Osteoblast (primary cell): ENCODE measurements around the gene ST3GAL2. TPM values are rescaled to one million over a fixed set of nuclear protein-coding genes. Genes with fewer than 3 reads are reported as not detected.
A peak's percentile ranks its signal among the peaks of the same experiment; 100 is the strongest.

ENCODE experiments used
- DNase-seq: peaks from one replicate; pipeline ENCODE4 v3.0.0; 2011; ENCODE audit warnings: low spot score, mixed read lengths; ENCODE audit not compliant: insufficient read length; ENCODE audit errors: missing footprints
- H2AFZ ChIP-seq: 2 replicates; pipeline ENCODE4 v1.6.0; 2011; ENCODE audit warnings: mild to moderate bottlenecking, low read length
- H3K27ac ChIP-seq: 2 replicates; pipeline ENCODE4 v1.5.1; 2011; ENCODE audit warnings: mild to moderate bottlenecking, low read depth, low read length, moderate library complexity
- H3K27me3 ChIP-seq: 2 replicates; pipeline ENCODE4 v1.6.0; 2012; ENCODE audit warnings: mild to moderate bottlenecking, control low read depth, inconsistent platforms, low read length, moderate library complexity; ENCODE audit not compliant: insufficient read depth
- H3K36me3 ChIP-seq: 2 replicates; pipeline ENCODE4 v1.5.1; 2011; ENCODE audit warnings: mild to moderate bottlenecking, low read length, control low read depth, moderate library complexity; ENCODE audit not compliant: insufficient read depth
- H3K4me1 ChIP-seq: 2 replicates; pipeline ENCODE4 v1.5.1; 2011; ENCODE audit warnings: mild to moderate bottlenecking, low read length, control low read depth, moderate library complexity; ENCODE audit not compliant: insufficient read depth
- H3K4me2 ChIP-seq: 2 replicates; pipeline ENCODE4 v1.6.0; 2011; ENCODE audit warnings: mild to moderate bottlenecking, low read length; ENCODE audit not compliant: insufficient read depth
- H3K4me3 ChIP-seq: fragments of 200-600 bp; sonication (generic); 3 replicates; pipeline ENCODE4 v1.5.1; 2012; ENCODE audit warnings: mild to moderate bottlenecking, low read length, inconsistent platforms; ENCODE audit not compliant: insufficient read depth
- H3K79me2 ChIP-seq: 2 replicates; pipeline ENCODE4 v1.6.0; 2012; ENCODE audit warnings: mild to moderate bottlenecking, low read length, control low read depth, inconsistent platforms; ENCODE audit not compliant: insufficient read depth
- H3K9me3 ChIP-seq: 2 replicates; pipeline ENCODE4 v1.5.1; 2011; ENCODE audit warnings: low read depth, low read length, control low read depth
- H4K20me1 ChIP-seq: 2 replicates; pipeline ENCODE4 v1.6.0; 2012; ENCODE audit warnings: mild to moderate bottlenecking, low read length, control low read depth; ENCODE audit not compliant: insufficient read depth
- total RNA-seq: library from RNA; depleted of rRNA; stranded (reverse); fragments of >200 nt; gene quantifications from 2 replicates; pipeline ENCODE4 v1.2.3, GENCODE V29; 2012
- TF ChIP-seq, protein P1 (sequence below): IDR thresholded peaks from 2 replicates; pipeline ENCODE4 v1.5.1; 2011; ENCODE audit warnings: mild to moderate bottlenecking, low read depth, low read length, moderate library complexity; ENCODE audit errors: extremely low read depth

The ST3GAL2 gene
- total RNA-seq, 1 donor, result 22.4 TPM

DNA sequence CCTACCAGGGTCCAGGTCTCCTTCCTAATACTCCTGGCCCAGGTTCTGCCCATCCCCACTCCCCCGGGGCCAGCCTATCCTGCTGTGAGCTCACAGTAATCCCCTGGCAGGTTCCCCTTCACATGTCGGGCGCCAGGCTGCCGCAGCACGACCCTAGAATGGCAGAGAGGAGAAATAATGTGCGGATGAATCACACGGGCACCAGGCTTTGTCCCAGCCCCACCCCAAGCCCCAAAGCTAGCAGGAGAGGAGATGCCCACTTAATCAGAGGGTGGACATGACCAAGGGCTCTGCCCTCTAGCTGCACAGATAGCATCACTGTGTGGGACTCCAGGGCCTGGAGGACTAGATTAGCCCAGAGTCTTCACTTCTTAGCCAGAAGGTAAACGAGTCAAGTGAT lies 39.5 kb downstream of the ST3GAL2 start:
- Histone ChIP-seq H4K20me1 (peaks cover 19% of the 10 kb centered on the region), H3K9me3 (no peaks in the 10 kb centered on the region), H3K4me1 (peaks cover 8% of the 10 kb centered on the region), H3K27ac (no peak overlapping the region), H3K4me2 (no peak overlapping the region), H2AFZ (no peak overlapping the region), H3K36me3 (peaks cover 6% of the 10 kb centered on the region), H3K27me3 (no peaks in the 10 kb centered on the region), H3K4me3 (no peak overlapping the region), H3K79me2 (peaks cover 25% of the 10 kb centered on the region)
- TF ChIP-seq, protein P1, sequence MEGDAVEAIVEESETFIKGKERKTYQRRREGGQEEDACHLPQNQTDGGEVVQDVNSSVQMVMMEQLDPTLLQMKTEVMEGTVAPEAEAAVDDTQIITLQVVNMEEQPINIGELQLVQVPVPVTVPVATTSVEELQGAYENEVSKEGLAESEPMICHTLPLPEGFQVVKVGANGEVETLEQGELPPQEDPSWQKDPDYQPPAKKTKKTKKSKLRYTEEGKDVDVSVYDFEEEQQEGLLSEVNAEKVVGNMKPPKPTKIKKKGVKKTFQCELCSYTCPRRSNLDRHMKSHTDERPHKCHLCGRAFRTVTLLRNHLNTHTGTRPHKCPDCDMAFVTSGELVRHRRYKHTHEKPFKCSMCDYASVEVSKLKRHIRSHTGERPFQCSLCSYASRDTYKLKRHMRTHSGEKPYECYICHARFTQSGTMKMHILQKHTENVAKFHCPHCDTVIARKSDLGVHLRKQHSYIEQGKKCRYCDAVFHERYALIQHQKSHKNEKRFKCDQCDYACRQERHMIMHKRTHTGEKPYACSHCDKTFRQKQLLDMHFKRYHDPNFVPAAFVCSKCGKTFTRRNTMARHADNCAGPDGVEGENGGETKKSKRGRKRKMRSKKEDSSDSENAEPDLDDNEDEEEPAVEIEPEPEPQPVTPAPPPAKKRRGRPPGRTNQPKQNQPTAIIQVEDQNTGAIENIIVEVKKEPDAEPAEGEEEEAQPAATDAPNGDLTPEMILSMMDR, result no peak
- no peak for DNase-seq

DNA sequence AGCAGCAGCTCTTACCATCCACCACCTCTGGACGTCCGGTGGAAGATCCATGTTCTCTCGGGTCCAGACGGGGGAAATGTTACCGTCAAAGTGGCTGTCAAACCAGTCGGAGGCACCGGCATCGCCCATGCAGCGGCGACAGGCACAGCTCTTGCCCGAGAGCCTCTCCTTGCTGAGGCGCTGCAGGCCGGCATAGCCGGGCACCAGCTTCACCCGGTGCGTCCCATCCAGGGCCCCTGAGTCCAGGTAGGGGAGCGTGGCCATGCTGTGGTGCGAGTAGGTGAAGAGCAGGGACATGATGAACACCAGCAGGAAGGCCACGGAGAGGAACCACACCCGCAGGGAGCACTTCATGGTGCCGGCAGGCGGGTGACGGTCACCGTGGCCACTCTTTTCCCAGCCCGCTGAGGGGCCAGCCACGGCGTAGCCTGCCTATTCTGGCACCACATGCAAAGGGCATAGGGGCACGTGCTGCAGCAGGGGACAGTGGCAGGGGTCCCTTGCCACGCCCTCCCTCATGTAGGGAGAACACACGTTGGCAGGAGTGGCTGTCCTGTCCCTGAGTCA lies 40.6 kb downstream of the ST3GAL2 start:
- no peak overlapping the region for H3K27ac ChIP-seq
- no peak overlapping the region for H2AFZ ChIP-seq
- TF ChIP-seq, protein P1, result no peak
- H3K9me3 ChIP-seq, result no peaks in the 10 kb centered on the region
- peak; percentile 47 for DNase-seq
- peaks cover 14% of the 10 kb centered on the region for H4K20me1 ChIP-seq
- peaks cover 18% of the 10 kb centered on the region for H3K79me2 ChIP-seq
- no peak overlapping the region for H3K4me2 ChIP-seq
- no peaks in the 10 kb centered on the region for H3K27me3 ChIP-seq
- no peaks in the 10 kb centered on the region for H3K4me1 ChIP-seq
- no peak overlapping the region for H3K4me3 ChIP-seq
- peaks cover 15% of the 10 kb centered on the region for H3K36me3 ChIP-seq

DNA sequence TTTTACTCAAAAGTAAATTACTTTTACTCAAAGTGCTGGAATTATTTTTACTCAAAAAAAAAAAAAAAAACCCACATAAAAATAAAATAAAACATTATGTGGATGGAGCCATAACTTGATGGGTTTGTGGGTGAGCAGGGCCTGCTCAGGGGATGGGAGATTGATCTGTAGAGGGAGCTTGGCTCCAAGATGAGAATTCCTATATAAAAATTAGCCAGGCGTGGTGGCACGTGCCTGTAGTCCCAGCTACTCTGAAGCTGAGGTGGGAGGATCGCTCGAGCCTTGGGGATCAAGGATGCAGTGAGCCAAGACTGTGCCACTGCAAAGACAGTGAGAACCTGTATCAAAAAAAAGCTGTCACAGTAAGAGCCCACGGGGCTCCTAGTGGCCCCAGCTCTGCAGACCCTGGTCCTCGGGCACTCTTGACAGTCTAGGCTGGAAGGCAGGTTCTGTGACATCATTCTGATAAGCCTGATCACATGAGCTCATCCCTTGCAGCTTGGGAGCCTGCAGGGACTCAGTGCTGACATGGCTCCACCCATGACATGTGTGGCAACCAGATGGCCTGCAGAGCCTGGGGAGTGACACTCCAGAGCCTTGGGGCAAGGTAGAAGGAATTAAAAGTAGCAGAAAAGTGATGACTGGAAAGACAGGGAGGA lies 42.5 kb downstream of the ST3GAL2 start:
- H3K4me1 ChIP-seq, result peaks cover 8% of the 10 kb centered on the region
- no peak overlapping the region for H2AFZ ChIP-seq
- no peak overlapping the region for H3K27ac ChIP-seq
- H3K36me3 ChIP-seq, result peaks cover 15% of the 10 kb centered on the region
- TF ChIP-seq, protein P1, result no peak
- peaks cover 16% of the 10 kb centered on the region for H4K20me1 ChIP-seq
- DNase-seq, result peak; percentile 37
- H3K9me3 ChIP-seq, result no peaks in the 10 kb centered on the region
- H3K4me3 ChIP-seq, result no peak overlapping the region
- peaks cover 10% of the 10 kb centered on the region for H3K79me2 ChIP-seq
- no peaks in the 10 kb centered on the region for H3K27me3 ChIP-seq
- H3K4me2 ChIP-seq, result no peak overlapping the region

DNA sequence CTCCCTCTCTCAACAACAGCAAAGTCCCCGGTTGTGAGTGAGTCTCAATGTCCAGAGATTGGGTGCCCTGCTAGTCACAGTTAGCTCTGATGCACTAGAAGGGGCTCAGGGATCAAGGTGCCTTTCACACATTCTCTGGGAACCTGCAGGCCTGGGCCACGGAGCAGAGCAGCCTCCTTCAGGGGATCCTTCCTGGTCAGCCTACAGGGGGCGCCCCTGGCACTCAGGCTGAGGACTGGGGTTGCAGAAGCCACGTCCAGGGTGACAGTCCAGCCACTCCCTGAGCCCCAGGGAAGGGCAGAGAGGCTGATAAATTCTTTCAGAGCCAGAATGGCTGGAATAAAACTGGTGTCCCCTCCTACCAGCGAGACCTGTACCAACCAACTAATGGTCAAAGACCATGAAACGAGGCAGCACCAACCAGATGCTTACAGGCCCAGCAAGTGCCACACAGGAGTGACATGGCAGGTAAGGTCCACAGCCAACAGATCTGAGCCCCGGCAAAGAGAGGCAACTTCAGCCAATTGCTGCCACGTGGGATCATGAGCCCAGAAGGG lies 43.5 kb downstream of the ST3GAL2 start:
- H4K20me1 ChIP-seq, result peaks cover 10% of the 10 kb centered on the region
- no peak overlapping the region for H3K27ac ChIP-seq
- H2AFZ ChIP-seq, result no peak overlapping the region
- TF ChIP-seq, protein P1, result peak; percentile 81
- no peaks in the 10 kb centered on the region for H3K27me3 ChIP-seq
- H3K79me2 ChIP-seq, result peaks cover 3% of the 10 kb centered on the region
- no peak overlapping the region for H3K4me2 ChIP-seq
- peaks cover 15% of the 10 kb centered on the region for H3K36me3 ChIP-seq
- no peaks in the 10 kb centered on the region for H3K9me3 ChIP-seq
- H3K4me1 ChIP-seq, result peaks cover 8% of the 10 kb centered on the region
- DNase-seq, result peak; percentile 91
- no peak overlapping the region for H3K4me3 ChIP-seq
